NCI-H82 treated with DMSO at 0.1 percent for 48 hours (cell line): ENCODE measurements around the gene PRKCI.
"Not testable (repeated sequence)": the region's sequence is repeated elsewhere in the genome, so short reads cannot be mapped to it uniquely, and the experiment has no call there.

Experiments used
- DNase-seq: peaks from one replicate; lab custom pipeline; 2025; ENCODE audit not compliant: unreplicated experiment; lab: John Stamatoyannopoulos, UW

PRKCI gene

GRCh38 chr3:170222647-170223541 is 670 bp downstream of the PRKCI start:
- DNase-seq = peak; percentile 32

- DNase-seq = no peak
These were observed 2.9 kb downstream of the PRKCI start for GRCh38 chr3:170225166-170225565.

GRCh38 chr3:170226426-170226960 is 4.3 kb downstream of the PRKCI start:
- no peak for DNase-seq

GRCh38 chr3:170228093-170228766 is 6.0 kb downstream of the PRKCI start:
- DNase-seq = no peak

GRCh38 chr3:170232266-170232665 is 10.0 kb downstream of the PRKCI start:
- no peak for DNase-seq

GRCh38 chr3:170233530-170233929 is 11.3 kb downstream of the PRKCI start:
- DNase-seq = no peak

- no peak for DNase-seq
These were observed 17.9 kb downstream of the PRKCI start for GRCh38 chr3:170240142-170240541.

- DNase-seq = no peak
These were observed 18.4 kb downstream of the PRKCI start for GRCh38 chr3:170240671-170241070.

- no peak for DNase-seq
These were observed 22.4 kb downstream of the PRKCI start for GRCh38 chr3:170244576-170244975.

- DNase-seq = no peak
These were observed 25.7 kb downstream of the PRKCI start for GRCh38 chr3:170247875-170248274.

GRCh38 chr3:170256597-170256996 is 34.4 kb downstream of the PRKCI start:
- no peak for DNase-seq

GRCh38 chr3:170257145-170257544 is 34.9 kb downstream of the PRKCI start:
- DNase-seq = no peak

GRCh38 chr3:170258105-170258487 is 35.9 kb downstream of the PRKCI start:
- no peak for DNase-seq

- DNase-seq = no peak
These were observed 37.7 kb downstream of the PRKCI start for GRCh38 chr3:170259907-170260306.

GRCh38 chr3:170267793-170268192 is 45.6 kb downstream of the PRKCI start:
- no peak for DNase-seq

- not testable (repeated sequence) for DNase-seq
These were observed 47.5 kb downstream of the PRKCI start for GRCh38 chr3:170269673-170270254.

- no peak for DNase-seq
These were observed 48.2 kb downstream of the PRKCI start for GRCh38 chr3:170270282-170270881.

GRCh38 chr3:170274641-170275040 is 52.4 kb downstream of the PRKCI start:
- no peak for DNase-seq

- no peak for DNase-seq
These were observed 53.6 kb downstream of the PRKCI start for GRCh38 chr3:170275832-170276231.

GRCh38 chr3:170277311-170277710 is 55.1 kb downstream of the PRKCI start:
- DNase-seq = not testable (repeated sequence)
